Measurements from ENCODE around the gene GALP.
"Not testable (repeated sequence)": the region's sequence is repeated elsewhere in the genome, so short reads cannot be mapped to it uniquely, and the experiment has no call there.

The GALP gene

GRCh38 chr19:56175861-56176307 is at the start of gene GALP:
Gene GALP, plus strand, starts transcription at chr19:56176008. Its CDS starts 1,101 bp downstream, at chr19:56177109.
- H3K9me3 Mint-ChIP-seq; DNase-seq (ENCODE audit: low spot score); H3K4me1 Mint-ChIP-seq (ENCODE audit: low read depth); H3K36me3 Mint-ChIP-seq (ENCODE audit: low read depth); H3K27ac Mint-ChIP-seq; H3K27me3 Mint-ChIP-seq (ENCODE audit: low read depth); H3K4me3 Mint-ChIP-seq: not testable (repeated sequence)

GRCh38 chr19:56126983-56127780 is 48.6 kb upstream of the GALP start:
- DNase-seq (ENCODE audit: low spot score): no peak
- Mint-ChIP-seq H3K4me3 (no peak overlapping the region), H3K9me3 (no peaks in the 10 kb centered on the region), H3K27me3 (ENCODE audit: low read depth) (no peaks in the 10 kb centered on the region), H3K27ac (no peak overlapping the region), H3K36me3 (ENCODE audit: low read depth) (no peaks in the 10 kb centered on the region), H3K4me1 (ENCODE audit: low read depth) (peaks cover 6% of the 10 kb centered on the region)

DNA sequence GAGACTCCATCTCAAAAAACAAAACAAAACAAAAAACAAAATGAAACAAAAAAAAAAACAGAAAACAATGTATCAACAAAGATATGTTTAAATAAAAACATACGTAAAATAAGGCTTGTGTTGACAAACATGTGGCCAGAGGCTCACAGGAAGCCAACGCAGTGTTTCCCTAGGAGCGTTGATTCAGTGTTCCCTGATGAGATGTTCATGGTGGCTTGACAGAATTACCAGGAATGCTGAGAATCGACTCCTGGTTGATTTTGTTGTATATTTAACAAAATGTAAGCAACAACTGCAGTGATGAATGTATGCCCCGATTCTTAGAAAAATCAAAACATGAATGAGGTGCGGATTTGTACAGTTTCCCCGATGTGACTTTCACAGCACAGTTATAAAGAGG is 45.8 kb upstream of the GALP start:
- Mint-ChIP-seq H3K9me3 (no peaks in the 10 kb centered on the region), H3K4me1 (ENCODE audit: low read depth) (no peaks in the 10 kb centered on the region), H3K27ac (no peak overlapping the region)

GRCh38 chr19:56131651-56132050 is 44.2 kb upstream of the GALP start:
- no peaks in the 10 kb centered on the region for H3K27me3 Mint-ChIP-seq (ENCODE audit: low read depth)
- DNase-seq (ENCODE audit: low spot score): no peak
- no peaks in the 10 kb centered on the region for H3K9me3 Mint-ChIP-seq
- no peak overlapping the region for H3K4me3 Mint-ChIP-seq
- no peaks in the 10 kb centered on the region for H3K4me1 Mint-ChIP-seq (ENCODE audit: low read depth)
- H3K36me3 Mint-ChIP-seq (ENCODE audit: low read depth): no peaks in the 10 kb centered on the region
- H3K27ac Mint-ChIP-seq: no peak overlapping the region

More for the DNA sequence above, 45.8 kb upstream of the GALP start:
- no peak for DNase-seq (ENCODE audit: low spot score)
- no peaks in the 10 kb centered on the region for H3K27me3 Mint-ChIP-seq (ENCODE audit: low read depth)
- H3K36me3 Mint-ChIP-seq (ENCODE audit: low read depth): no peaks in the 10 kb centered on the region
- no peak overlapping the region for H3K4me3 Mint-ChIP-seq

DNA sequence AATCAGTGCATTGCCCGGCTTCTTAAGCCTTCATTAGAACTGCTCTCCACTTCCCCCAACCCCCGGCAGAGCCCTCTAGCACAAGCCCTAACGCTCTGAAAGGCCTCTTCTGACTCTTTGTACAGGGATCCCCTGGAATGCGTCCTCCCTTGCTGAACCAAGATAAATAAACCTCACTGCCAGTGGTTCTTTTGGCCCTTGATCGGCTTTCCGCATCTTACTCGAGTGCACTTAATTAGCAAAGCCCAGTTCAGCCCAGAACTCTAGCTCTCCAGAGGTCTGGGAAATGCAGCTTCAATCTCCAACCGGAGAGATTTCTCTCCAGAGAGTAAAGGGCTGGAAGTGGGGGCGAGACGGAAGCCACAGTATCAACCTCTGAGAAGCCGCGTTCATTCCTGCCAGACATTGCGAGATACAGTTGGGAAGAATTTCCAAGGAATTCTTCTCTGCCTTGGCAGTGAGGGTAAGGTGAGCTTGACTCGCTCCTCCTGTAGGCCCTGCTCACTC is 43.4 kb upstream of the GALP start:
- Mint-ChIP-seq H3K4me3 (no peak overlapping the region), H3K36me3 (ENCODE audit: low read depth) (no peaks in the 10 kb centered on the region), H3K4me1 (ENCODE audit: low read depth) (no peaks in the 10 kb centered on the region), H3K9me3 (no peaks in the 10 kb centered on the region), H3K27ac (no peak overlapping the region), H3K27me3 (ENCODE audit: low read depth) (no peaks in the 10 kb centered on the region)
- DNase-seq (ENCODE audit: low spot score): no peak

- no peaks in the 10 kb centered on the region for H3K4me1 Mint-ChIP-seq (ENCODE audit: low read depth)
- DNase-seq (ENCODE audit: low spot score): no peak
- H3K4me3 Mint-ChIP-seq: no peak overlapping the region
- no peaks in the 10 kb centered on the region for H3K27me3 Mint-ChIP-seq (ENCODE audit: low read depth)
- H3K36me3 Mint-ChIP-seq (ENCODE audit: low read depth): no peaks in the 10 kb centered on the region
- H3K27ac Mint-ChIP-seq: no peak overlapping the region
- H3K9me3 Mint-ChIP-seq: no peaks in the 10 kb centered on the region
Measured at GRCh38 chr19:56133858-56134653, 41.8 kb upstream of the GALP start.

- Mint-ChIP-seq H3K27ac (no peak overlapping the region), H3K4me1 (ENCODE audit: low read depth) (peaks cover 2% of the 10 kb centered on the region), H3K36me3 (ENCODE audit: low read depth) (no peaks in the 10 kb centered on the region), H3K27me3 (ENCODE audit: low read depth) (no peaks in the 10 kb centered on the region), H3K9me3 (no peaks in the 10 kb centered on the region), H3K4me3 (no peak overlapping the region)
- no peak for DNase-seq (ENCODE audit: low spot score)
Measured at GRCh38 chr19:56134654-56134921, 41.2 kb upstream of the GALP start.

GRCh38 chr19:56136362-56136761 is 39.4 kb upstream of the GALP start:
- no peaks in the 10 kb centered on the region for H3K27me3 Mint-ChIP-seq (ENCODE audit: low read depth)
- H3K4me3 Mint-ChIP-seq: no peak overlapping the region
- DNase-seq (ENCODE audit: low spot score): no peak
- H3K4me1 Mint-ChIP-seq (ENCODE audit: low read depth): peaks cover 9% of the 10 kb centered on the region
- H3K36me3 Mint-ChIP-seq (ENCODE audit: low read depth): no peaks in the 10 kb centered on the region
- no peak overlapping the region for H3K27ac Mint-ChIP-seq
- H3K9me3 Mint-ChIP-seq: no peaks in the 10 kb centered on the region

GRCh38 chr19:56137405-56137804 is 38.4 kb upstream of the GALP start:
- H3K4me3 Mint-ChIP-seq: no peak overlapping the region
- H3K27ac Mint-ChIP-seq: no peak overlapping the region
- DNase-seq (ENCODE audit: low spot score): no peak
- H3K27me3 Mint-ChIP-seq (ENCODE audit: low read depth): no peaks in the 10 kb centered on the region
- peaks cover 14% of the 10 kb centered on the region for H3K4me1 Mint-ChIP-seq (ENCODE audit: low read depth)
- H3K36me3 Mint-ChIP-seq (ENCODE audit: low read depth): no peaks in the 10 kb centered on the region
- H3K9me3 Mint-ChIP-seq: no peaks in the 10 kb centered on the region

- no peak for DNase-seq (ENCODE audit: low spot score)
- no peaks in the 10 kb centered on the region for H3K27me3 Mint-ChIP-seq (ENCODE audit: low read depth)
- no peaks in the 10 kb centered on the region for H3K36me3 Mint-ChIP-seq (ENCODE audit: low read depth)
- H3K9me3 Mint-ChIP-seq: no peaks in the 10 kb centered on the region
- H3K4me1 Mint-ChIP-seq (ENCODE audit: low read depth): peaks cover 17% of the 10 kb centered on the region
- no peak overlapping the region for H3K27ac Mint-ChIP-seq
- H3K4me3 Mint-ChIP-seq: peak overlapping the region; percentile 43
Measured at GRCh38 chr19:56138069-56138468, 37.7 kb upstream of the GALP start.

- Mint-ChIP-seq H3K4me3 (peak overlapping the region; percentile 87), H3K4me1 (ENCODE audit: low read depth) (peaks cover 25% of the 10 kb centered on the region), H3K9me3 (no peaks in the 10 kb centered on the region), H3K36me3 (ENCODE audit: low read depth) (no peaks in the 10 kb centered on the region), H3K27me3 (ENCODE audit: low read depth) (no peaks in the 10 kb centered on the region), H3K27ac (peak overlapping the region; percentile 86)
- no peak for DNase-seq (ENCODE audit: low spot score)
Measured at GRCh38 chr19:56139847-56140582, 35.8 kb upstream of the GALP start.

GRCh38 chr19:56140583-56141416 is 35.0 kb upstream of the GALP start, which contains the start of gene ZNF444:
Gene ZNF444, plus strand, starts transcription at chr19:56141287. Its CDS starts 5,625 bp downstream, at chr19:56146912.
- Mint-ChIP-seq H3K36me3 (ENCODE audit: low read depth) (no peaks in the 10 kb centered on the region), H3K9me3 (no peaks in the 10 kb centered on the region), H3K27ac (peak within 1 kb of the TSS; percentile 86), H3K4me1 (ENCODE audit: low read depth) (peaks cover 25% of the 10 kb centered on the region), H3K4me3 (peak within 1 kb of the TSS; percentile 87), H3K27me3 (ENCODE audit: low read depth) (no peaks in the 10 kb centered on the region)
- DNase-seq (ENCODE audit: low spot score): peak; percentile 99

DNA sequence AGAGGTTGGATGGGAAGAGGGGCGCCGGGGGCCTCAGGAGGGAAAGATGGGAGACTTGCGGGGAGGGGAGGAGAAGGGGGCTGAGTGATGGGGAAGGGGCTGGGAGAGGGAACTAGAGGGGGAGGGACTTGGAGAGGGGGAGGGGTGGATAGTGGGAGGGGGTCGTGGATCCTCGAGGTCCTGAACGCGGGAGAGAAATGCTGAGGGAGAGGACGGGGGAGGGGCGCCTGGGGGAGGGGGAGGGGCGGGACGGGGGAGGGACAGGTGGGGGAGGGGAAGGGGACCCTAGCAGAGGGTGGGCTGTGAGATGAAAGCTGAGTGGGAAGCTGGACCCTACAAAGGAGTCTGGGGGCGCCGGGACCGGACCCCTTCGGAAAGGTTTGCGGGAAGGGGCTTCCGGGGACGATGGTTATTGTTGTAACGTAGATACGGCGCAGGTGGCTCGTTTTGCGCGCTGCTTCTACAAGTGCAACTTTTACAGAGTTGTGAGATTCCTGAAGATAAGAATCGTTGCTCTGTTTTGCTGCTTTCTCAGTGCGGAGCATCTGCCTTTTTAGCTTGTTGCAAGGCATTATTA is 34.3 kb upstream of the GALP start:
- no peaks in the 10 kb centered on the region for H3K27me3 Mint-ChIP-seq (ENCODE audit: low read depth)
- peaks cover 25% of the 10 kb centered on the region for H3K4me1 Mint-ChIP-seq (ENCODE audit: low read depth)
- no peaks in the 10 kb centered on the region for H3K36me3 Mint-ChIP-seq (ENCODE audit: low read depth)
- no peaks in the 10 kb centered on the region for H3K9me3 Mint-ChIP-seq
- peak overlapping the region; percentile 87 for H3K4me3 Mint-ChIP-seq
- no peak for DNase-seq (ENCODE audit: low spot score)
- H3K27ac Mint-ChIP-seq: peak overlapping the region; percentile 86
